NCI-H2227 (cell line): ENCODE data around the gene ZBTB14.
A peak's percentile ranks its signal among the peaks of the same experiment; 100 is the strongest.

ENCODE experiments used
- DNase-seq: peaks from one replicate; lab custom pipeline; 2025; ENCODE audit not compliant: unreplicated experiment; lab: John Stamatoyannopoulos, UW

ZBTB14 gene

DNA sequence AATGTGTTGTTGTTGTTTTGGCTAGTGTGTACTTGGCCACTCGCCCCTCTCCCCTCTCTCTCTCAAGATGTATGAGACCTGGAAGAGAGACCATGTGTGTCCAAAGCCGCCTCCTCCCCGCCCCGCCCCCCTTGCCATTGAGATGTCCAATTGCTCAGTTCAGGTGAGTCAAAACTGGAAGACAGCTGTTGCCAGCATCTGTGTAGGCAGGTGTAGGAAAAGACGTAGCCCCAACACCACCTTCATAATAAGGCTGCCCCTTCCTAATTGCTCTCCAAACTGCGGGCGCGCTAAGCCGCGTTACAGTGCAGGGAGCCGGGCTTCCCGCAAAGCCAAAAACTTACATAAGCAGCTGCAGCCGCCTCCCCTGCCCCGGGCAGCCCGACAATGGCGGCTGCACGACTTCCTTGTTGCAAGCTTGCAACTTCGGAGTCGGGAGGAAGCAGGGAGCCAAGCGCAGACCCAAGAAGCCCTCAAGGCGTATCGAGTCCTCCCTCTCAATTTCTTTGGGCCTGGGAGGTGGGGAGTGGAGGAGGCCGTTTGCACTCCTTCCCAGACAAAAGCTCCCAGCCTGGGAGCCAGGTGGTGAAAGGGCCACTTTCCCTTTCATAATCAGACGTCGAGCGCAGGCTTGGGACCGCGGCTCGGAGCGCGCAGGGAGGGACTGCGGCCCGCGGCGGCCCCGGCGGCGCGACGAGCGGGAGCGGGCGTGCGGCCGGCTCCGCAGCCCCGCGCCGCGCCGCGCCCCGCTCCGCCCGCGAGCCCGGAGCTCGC is 882 bp downstream of the ZBTB14 start:
- DNase-seq, result peak; percentile 73

DNA sequence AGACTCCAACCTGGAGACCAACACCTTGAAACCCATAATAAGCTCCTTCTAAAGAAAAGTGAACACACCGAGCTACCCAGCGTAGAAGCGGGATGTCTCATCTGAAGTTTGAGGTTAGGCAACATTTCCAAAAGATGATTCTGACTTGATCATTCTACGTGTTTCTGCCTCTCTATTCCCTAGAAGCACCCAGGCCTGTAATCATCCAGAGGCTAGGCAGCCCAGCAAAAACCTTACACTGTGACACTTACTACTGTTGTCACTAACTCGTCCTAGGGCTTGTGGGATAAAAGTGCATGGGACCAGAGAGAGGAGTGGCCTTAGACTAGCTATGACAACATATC is 1.4 kb downstream of the ZBTB14 start:
- no peak for DNase-seq

DNA sequence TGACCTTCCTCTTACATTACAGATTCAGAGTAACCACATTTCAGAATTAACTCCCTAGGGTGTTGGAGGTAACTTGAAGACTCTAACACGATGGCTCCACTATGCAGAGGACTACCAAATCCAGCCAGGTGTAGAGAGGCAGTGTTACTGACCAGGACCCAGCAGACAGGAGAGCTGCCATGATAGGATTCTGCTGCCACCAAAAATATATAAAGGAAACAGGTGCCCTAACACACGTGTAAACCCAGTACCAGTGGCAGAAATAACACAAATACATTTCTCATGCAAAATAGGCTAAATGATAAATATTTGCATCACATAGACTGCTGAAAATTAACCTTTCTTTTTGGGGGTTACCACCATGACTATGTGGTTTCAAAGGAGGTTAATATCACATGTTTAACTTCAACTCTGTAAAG is 7.0 kb downstream of the ZBTB14 start:
- no peak for DNase-seq

DNA sequence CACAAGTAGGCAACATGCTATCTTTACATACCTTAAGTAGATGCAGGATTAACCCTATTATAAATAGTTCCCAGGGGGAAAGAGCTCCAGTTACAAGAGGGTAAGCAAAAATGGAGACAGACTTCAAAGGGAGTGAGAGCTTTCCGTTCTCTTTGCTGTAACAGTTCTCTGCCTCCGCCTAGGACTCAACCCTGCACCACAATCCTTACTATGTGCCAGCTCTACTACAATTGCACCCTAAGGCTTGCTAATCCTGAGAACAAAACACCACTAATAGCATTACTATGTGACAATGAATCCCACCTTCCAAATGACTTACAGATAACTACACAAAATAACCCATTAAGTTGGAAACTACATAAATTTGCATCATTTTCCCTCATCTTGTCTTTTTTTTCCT is 7.7 kb downstream of the ZBTB14 start:
- no peak for DNase-seq

DNA sequence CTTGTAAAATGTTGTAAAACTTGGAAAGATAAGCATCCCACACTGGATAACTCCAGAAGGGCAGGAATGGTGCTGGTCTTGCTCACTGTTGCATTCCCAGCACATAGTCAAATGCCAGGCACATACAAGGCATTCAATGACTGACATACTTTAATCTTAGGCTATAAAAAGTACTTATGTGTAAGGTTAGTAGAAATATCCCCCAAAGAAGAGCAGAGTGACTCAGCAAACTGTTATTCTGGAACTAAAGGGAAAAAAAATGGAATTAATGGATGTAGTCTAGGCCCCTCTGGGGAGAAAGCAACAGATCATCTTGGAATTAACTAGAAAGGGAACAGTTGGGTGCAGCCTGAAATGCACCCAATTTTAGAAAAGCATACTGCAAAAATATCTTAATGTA is 9.0 kb downstream of the ZBTB14 start:
- DNase-seq, result no peak

DNA sequence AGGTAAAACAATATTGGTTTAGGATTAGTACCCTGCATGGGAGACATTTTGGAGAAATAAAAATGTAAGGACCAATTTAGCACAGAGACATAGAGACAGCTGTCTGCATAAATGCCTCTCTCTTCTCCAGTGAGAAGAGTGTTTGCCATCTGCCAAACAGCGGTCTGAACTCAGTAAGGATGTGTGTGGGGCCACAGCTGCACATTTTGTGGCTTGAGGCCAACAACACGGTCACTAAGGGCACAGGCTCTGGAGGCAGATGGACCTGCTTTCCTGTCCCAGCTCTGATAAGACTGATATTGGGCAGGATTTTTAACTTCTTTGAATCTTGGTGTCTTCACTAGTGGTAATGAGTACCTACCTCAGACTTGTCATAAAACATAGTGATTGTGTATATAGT is 10.2 kb downstream of the ZBTB14 start:
- no peak for DNase-seq

DNA sequence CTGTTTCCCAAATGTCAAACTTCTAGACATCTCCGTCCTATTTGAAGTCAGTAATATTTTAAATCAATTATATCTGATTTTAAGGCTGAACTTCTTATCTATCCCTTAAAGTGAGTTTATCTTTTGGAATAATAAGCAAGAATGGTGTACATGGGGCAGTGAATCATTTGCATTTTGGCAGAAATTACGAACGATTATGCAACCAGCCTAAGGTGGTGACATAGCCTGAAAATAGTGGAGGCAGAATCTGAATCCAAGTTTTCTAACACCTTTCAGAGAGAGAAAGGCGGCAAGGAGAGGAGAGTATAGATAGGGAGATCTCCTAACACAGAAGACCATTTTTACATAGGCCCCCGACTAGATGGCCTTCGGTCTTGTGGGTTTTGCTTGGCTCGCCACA is 10.7 kb downstream of the ZBTB14 start:
- no peak for DNase-seq

DNA sequence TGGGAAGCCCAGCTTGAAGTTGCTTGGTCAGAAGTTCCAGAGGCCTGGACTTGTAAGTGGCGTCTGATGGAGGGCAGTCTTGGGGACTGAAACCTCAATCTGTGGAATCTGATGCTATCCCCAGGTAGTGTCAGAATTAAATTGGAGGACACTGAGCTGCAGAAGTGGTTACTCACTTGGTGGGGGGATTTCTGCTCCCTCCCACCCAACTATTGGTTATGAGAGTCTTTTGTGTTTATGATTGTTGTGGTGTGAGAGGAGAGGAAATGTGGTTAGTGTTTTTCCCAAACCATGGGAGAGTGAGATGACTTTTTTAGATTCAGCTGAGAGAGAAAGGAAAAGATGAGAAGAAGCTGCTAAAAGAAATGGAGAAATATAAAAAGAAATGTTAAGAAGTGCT is 12.8 kb downstream of the ZBTB14 start:
- DNase-seq, result no peak

DNA sequence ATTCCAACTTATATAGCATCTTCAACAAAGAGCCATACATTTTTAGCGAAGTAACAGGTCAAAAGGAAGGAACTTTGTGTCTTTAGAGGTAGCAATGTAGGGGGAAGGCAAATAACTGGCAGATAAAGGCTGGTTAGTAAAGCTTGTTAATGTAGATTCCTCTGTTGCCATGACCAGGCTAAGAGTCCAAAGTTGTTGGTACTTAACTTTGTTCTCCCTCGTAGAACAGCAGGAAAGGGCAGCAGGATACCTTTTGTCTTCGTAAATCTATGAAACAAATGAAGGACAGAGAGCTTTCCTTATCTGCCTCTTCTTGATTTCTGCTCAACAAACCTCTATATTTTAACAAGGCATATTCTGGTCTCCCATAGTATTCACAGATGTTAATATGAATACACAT is 18.6 kb downstream of the ZBTB14 start:
- DNase-seq, result no peak

DNA sequence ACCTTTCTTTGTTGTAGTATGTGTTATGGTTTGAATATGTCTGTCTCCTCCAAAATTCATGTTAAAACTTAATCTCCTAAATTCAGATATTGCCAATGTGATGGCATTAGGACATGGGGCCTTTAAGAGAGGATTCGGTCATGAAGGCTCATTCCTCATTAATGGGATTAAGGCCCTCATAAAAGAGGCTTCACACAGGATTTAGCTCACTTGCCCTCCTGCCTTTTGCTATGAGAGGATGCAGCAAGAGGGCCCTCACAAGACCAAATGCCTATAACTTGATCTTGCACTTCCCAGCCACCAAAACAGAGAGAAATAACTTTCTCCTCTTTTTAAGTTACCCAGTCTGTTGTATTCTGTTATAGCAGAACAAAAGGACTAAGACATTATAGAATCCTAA is 19.7 kb downstream of the ZBTB14 start:
- no peak for DNase-seq

DNA sequence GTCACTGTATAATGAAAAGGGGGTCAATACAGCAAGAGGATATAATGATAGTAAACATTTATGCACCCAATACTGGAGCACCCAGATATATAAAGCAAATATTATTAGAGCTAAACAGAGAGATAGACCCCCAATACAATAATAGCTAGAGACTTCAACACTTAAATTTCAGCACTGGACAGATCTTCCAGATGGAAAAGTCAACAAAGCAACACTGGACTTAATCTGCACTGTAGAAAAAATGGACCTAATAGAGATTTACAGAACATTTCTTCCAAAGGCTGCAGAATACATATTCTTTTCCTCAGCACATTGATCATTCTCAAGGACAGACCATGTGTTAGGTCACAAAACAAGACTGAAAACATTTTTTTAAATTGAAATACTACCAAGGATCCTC is 26.7 kb downstream of the ZBTB14 start:
- no peak for DNase-seq

DNA sequence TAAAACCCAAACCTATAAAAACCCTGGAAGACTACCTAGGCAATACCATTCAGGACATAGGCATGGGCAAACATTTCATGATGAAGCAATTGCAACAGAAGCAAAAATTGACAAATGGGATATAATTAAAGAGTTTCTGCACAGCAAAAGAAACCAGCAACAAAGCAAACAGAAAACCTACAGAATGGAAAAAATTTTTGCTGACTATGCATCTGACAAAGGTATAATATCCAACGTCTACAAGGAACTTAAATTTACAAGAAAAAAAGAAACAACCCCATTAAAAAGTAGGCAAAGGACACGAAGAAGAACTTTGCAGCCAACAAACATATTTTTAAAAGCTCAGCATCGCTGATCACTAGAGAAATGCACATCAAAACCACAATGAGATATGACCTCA is 28.8 kb downstream of the ZBTB14 start:
- no peak for DNase-seq

DNA sequence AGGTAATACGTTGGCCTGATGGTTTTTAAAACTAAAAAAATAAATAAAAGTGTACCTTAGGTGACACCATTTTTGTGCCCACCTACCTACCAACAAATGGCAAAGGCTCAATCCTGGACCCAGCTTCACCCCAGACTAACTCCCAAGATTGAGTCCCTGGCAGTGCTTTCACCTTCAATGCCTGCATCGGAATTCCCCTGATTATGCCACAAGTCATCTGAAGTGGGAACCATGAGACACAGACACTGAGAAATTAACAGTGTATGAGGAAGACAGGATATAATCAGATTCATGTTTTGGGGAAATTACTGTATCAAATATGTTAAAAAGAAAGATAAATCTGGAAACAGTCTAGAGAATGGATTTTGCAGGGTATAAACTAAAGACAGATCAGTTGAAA is 41.6 kb downstream of the ZBTB14 start:
- no peak for DNase-seq

DNA sequence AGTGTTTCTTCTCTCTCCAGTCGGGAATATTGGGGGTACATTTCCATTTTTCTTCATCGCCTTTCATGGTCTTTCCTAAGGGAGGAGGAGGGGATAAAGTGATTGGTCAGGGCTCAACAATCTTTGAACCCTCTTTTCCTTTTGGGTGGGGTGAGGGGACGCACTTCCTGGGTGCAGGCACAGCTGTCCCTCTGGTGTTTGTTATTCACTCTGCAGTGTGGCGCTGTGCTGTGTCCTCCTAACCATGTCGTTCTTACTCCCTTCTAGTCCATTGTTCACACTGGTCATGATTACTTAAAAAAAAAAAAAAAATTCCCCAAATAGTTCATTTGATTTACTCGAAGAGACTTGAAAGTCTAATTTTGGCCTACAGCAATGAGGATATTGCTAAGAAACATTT is 44.4 kb downstream of the ZBTB14 start:
- no peak for DNase-seq

DNA sequence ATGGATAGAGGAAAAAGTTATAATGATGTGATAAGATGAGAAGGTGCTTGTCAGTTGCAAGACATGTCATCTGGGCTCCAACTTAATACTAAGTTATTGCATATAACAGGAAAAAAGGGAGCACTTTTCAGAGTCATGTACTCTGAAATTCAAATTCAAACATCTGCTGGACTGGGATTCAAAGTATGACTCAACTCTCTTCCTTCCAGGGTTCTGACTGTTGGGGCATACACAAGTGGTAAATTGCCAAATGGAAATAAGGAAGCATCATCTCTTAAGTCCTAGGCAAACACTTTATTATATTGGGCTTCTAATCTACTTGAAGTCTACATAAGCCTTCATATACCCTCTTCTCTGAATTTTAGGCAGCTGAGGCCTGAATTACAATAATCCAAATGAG is 44.9 kb downstream of the ZBTB14 start:
- DNase-seq, result no peak

DNA sequence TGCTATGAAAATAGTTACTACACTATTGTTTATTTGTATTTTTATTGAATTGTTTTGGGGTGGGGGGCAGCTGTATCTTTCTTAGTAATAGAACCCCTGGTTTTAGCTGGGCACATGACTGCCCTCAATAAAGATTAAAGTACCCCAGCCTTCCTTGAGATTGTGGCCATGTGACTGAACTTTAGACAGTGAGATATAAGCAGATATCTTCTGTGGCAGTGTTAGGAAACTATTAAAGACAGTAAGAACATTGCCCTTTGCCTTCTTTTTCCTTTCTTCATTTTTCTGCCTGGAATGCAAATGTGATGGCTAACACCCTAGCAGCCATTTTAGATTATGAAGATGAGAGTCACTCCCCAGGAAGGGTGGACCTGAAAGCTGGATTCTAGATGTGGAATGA is 50.6 kb downstream of the ZBTB14 start:
- DNase-seq, result no peak

DNA sequence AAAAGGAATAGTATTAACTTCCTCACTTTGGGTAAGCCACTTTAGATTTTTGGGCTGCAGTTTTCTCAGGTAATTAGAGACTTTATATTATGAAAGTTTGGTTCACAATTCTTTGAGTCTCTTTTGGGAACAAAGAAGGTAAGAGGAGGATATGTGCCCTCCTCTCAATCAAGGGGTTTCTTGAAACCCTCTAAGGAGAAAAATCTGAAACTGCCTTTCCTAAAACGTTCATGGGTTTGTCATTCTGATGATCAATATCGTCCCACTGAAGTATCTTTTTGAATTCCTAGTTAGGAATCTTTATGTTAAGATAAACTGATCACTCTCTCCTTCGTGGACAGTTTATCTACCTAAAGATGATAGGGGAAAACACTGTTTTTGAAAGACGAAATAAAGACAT is 56.1 kb downstream of the ZBTB14 start:
- DNase-seq, result no peak
